A549 (cell line): ENCODE measurements around the gene SF3A1. TPM values are rescaled to one million over a fixed set of nuclear protein-coding genes. Genes with fewer than 3 reads are reported as not detected.

Source experiments
- ATAC-seq, 2 experiments: fragments of 200-7000 bp in 1 of 2; fragments of >200 bp in 1 of 2; cut with Nextera tagmentation in 1 of 2; cut with Tn5 transposase in 1 of 2; 3 replicates each; pipeline versions ENCODE4 v1.8.0 to v1.9.1; 2018 to 2020; ENCODE audit warnings: mild to moderate bottlenecking in 1 of 2, moderate library complexity in 1 of 2
- CTCF ChIA-PET: fragments of 300-600 bp; sonication (Branson Sonifier 250); formaldehyde crosslinking; extraction: SDS; loops from one replicate; lab custom pipeline; 2021; ENCODE audit warnings: antibody characterized with exemption, inconsistent platforms; lab: Yijun Ruan, JAX
- POLR2A ChIA-PET: fragments of 350-600 bp; formaldehyde crosslinking; extraction: SDS; loops from one replicate; lab custom pipeline; 2021; ENCODE audit warnings: antibody characterized with exemption, inconsistent platforms; lab: Yijun Ruan, JAX
- DNase-seq, 2 experiments: peaks; one replicate each; pipeline versions ENCODE4 v3.0.0 to v3.0.0-alpha.2; 2011 to 2016; ENCODE audit warnings: low read depth in 1 of 2, low spot score in 1 of 2
- FAIRE-seq: peaks from 2 replicates; lab custom pipeline; 2011; peaks lifted over from hg19 to GRCh38; lab: Jason Lieb, UNC
- H3K27ac ChIP-seq, 2 experiments: fragments of >200 bp; sonication (Bioruptor Twin); formaldehyde crosslinking; 3 replicates each; pipeline ENCODE4 v1.5.1; 2016 to 2017
- H3K4me1 ChIP-seq: fragments of >200 bp; sonication (Bioruptor Twin); formaldehyde crosslinking; 3 replicates; pipeline ENCODE4 v1.6.1; 2016
- H3K4me2 ChIP-seq: fragments of >200 bp; sonication (Bioruptor Twin); formaldehyde crosslinking; 3 replicates; pipeline ENCODE4 v1.6.1; 2016
- H3K4me3 ChIP-seq: fragments of >200 bp; sonication (Bioruptor Twin); formaldehyde crosslinking; 3 replicates; pipeline ENCODE4 v1.5.1; 2016
- H3K9me3 ChIP-seq: fragments of >200 bp; sonication (Bioruptor Twin); formaldehyde crosslinking; 3 replicates; pipeline ENCODE4 v1.6.1; 2016
- ATOH8 ChIP-seq: fragments of 250-450 bp; sonication (Bioruptor Pico); IDR thresholded peaks from 2 replicates; pipeline ENCODE4 v1.5.0; 2020; ENCODE audit warnings: low read depth, mild to moderate bottlenecking, moderate library complexity
- CBX2 ChIP-seq: fragments of 200-600 bp; sonication (generic); IDR thresholded peaks from 2 replicates; pipeline ENCODE4 v1.6.1; 2016; ENCODE audit warnings: low read depth, mild to moderate bottlenecking, borderline replicate concordance
- CEBPB ChIP-seq, 2 experiments: fragments of >200 bp in 1 of 2; sonication (Bioruptor Twin) in 1 of 2; formaldehyde crosslinking in 1 of 2; IDR thresholded peaks; 2 replicates each; pipeline ENCODE4 v1.6.1; 2012 to 2016
- CHD4 ChIP-seq: fragments of 200-600 bp; sonication (generic); IDR thresholded peaks from 2 replicates; pipeline ENCODE4 v1.6.1; 2016; ENCODE audit warnings: antibody characterized with exemption, mild to moderate bottlenecking, borderline replicate concordance
- CTCF ChIP-seq: fragments of >200 bp; sonication (Bioruptor Twin); formaldehyde crosslinking; IDR thresholded peaks from 3 replicates; pipeline ENCODE4 v1.5.1; 2016
- ELK1 ChIP-seq: fragments of 150-350 bp; IDR thresholded peaks from 2 replicates; pipeline ENCODE4 v1.6.1; 2014; ENCODE audit warnings: low read depth, mild to moderate bottlenecking, low read length
- FOSB ChIP-seq: fragments of 250-450 bp; sonication (Bioruptor Pico); IDR thresholded peaks from 2 replicates; pipeline ENCODE4 v1.5.0; 2020; ENCODE audit warnings: mild to moderate bottlenecking, moderate library complexity
- FOSL2 ChIP-seq, 2 experiments: fragments of 450-650 bp in 1 of 2; fragments of >200 bp in 1 of 2; sonication (Bioruptor Twin) in 1 of 2; formaldehyde crosslinking; IDR thresholded peaks; 2 replicates each; pipeline versions ENCODE4 v1.5.0 to v1.6.1; 2016 to 2020; ENCODE audit warnings: mild to moderate bottlenecking in 1 of 2, moderate library complexity in 1 of 2
- GATA3 ChIP-seq: IDR thresholded peaks from 2 replicates; pipeline ENCODE4 v1.6.1; 2012; ENCODE audit warnings: borderline replicate concordance
- HES2 ChIP-seq: fragments of >200 bp; sonication (Bioruptor Twin); formaldehyde crosslinking; IDR thresholded peaks from 2 replicates; pipeline ENCODE4 v1.6.1; 2016
- HMGXB4 ChIP-seq: fragments of 250-450 bp; sonication (Bioruptor Pico); IDR thresholded peaks from 2 replicates; pipeline ENCODE4 v1.5.0; 2021; ENCODE audit warnings: mild to moderate bottlenecking, moderate library complexity, borderline replicate concordance
- HOXA7 ChIP-seq: fragments of 250-450 bp; sonication (Bioruptor Pico); IDR thresholded peaks from 2 replicates; pipeline ENCODE4 v1.5.0; 2020; ENCODE audit warnings: mild to moderate bottlenecking, moderate library complexity
- HOXB5 ChIP-seq: fragments of 250-450 bp; sonication (Bioruptor Pico); IDR thresholded peaks from 2 replicates; pipeline ENCODE4 v1.5.0; 2020; ENCODE audit warnings: mild to moderate bottlenecking, moderate library complexity
- JUNB ChIP-seq: fragments of >200 bp; sonication (Bioruptor Twin); formaldehyde crosslinking; IDR thresholded peaks from 2 replicates; pipeline ENCODE4 v1.6.1; 2016
- KDM1A ChIP-seq: fragments of 200-600 bp; sonication (generic); IDR thresholded peaks from 2 replicates; pipeline ENCODE4 v1.6.1; 2016; ENCODE audit warnings: low read depth, mild to moderate bottlenecking
- KDM5A ChIP-seq: fragments of 200-600 bp; sonication (generic); IDR thresholded peaks from 2 replicates; pipeline ENCODE4 v1.6.1; 2016; ENCODE audit warnings: antibody characterized with exemption, mild to moderate bottlenecking
- MAZ ChIP-seq: fragments of 150-350 bp; IDR thresholded peaks from 2 replicates; pipeline ENCODE4 v1.6.1; 2014; ENCODE audit warnings: antibody characterized with exemption, low read depth, low read length, borderline replicate concordance
- MYC ChIP-seq: IDR thresholded peaks from 2 replicates; pipeline ENCODE4 v1.6.1; 2012; ENCODE audit warnings: mild to moderate bottlenecking, inconsistent platforms, low read length, improper control_type of control experiment, borderline replicate concordance
- NPAS2 ChIP-seq: fragments of 250-450 bp; sonication (Bioruptor Pico); IDR thresholded peaks from 2 replicates; pipeline ENCODE4 v1.8.0; 2022; ENCODE audit warnings: mild to moderate bottlenecking, moderate library complexity, borderline replicate concordance
- PHF8 ChIP-seq: fragments of 200-600 bp; sonication (generic); IDR thresholded peaks from 2 replicates; pipeline ENCODE4 v1.6.1; 2016; ENCODE audit warnings: low read depth, mild to moderate bottlenecking, antibody characterized with exemption, moderate library complexity, borderline replicate concordance
- POLR2A ChIP-seq: IDR thresholded peaks from 2 replicates; pipeline ENCODE4 v1.6.1; 2012; ENCODE audit warnings: mild to moderate bottlenecking, low read length
- SREBF2 ChIP-seq: fragments of 450-650 bp; IDR thresholded peaks from 2 replicates; pipeline ENCODE4 v1.6.1; 2014; ENCODE audit warnings: mild to moderate bottlenecking, moderate library complexity
- TP53 ChIP-seq: fragments of 250-450 bp; sonication (Bioruptor Pico); IDR thresholded peaks from 2 replicates; pipeline ENCODE4 v1.5.0; 2021; ENCODE audit warnings: mild to moderate bottlenecking, moderate library complexity
- WGBS: methylation state at CpG from one replicate; pipeline ENCODE4 v1.1.6; 2017; ENCODE audit errors: missing lambda C conversion rate; 5-methylcytosine and 5-hydroxymethylcytosine counted together
- polyA plus RNA-seq, 4 experiments: library from polyadenylated mRNA; depleted of rRNA in 3 of 4; stranded (reverse); fragments of >200 nt; fragmentation: RNase III in 1 of 4; extraction: RNeasy Plus Mini Kit Qiagen cat#74134 plus additional on column Dnase treatment in 1 of 4; gene quantifications; 2 replicates in 3 of 4; 3 replicates in 1 of 4; pipeline ENCODE4 v1.2.3, GENCODE V29; 2011 to 2017

Gene SF3A1
- polyA plus RNA-seq, 2 of the 4 experiments (the other 2 are of a cell fraction): 47.0 to 57.9 TPM

GRCh38 chr22:30362651-30363281 lies 6.1 kb upstream of the SF3A1 start:
- CTCF ChIA-PET: interaction anchor here (1.4 kb wide), 1 partner anchor 24 kb away, joined by 3 read pairs; the partner anchor contains the start of gene RNF215
- Histone ChIP-seq H3K4me2 (no peak overlapping the region), H3K4me3 (no peak overlapping the region), H3K27ac (no peak overlapping the region), H3K9me3 (no peaks in the 10 kb centered on the region), H3K4me1 (0 out of 3 replicates have a peak, but pooled peaks cover under 1% of the 10 kb centered on the region)
- FAIRE-seq (no peak), DNase-seq (no peak), ATAC-seq (peak; percentile 30 to 34; a peak in 3 of 6 replicates)
- POLR2A ChIA-PET: no interaction called here
- WGBS: 75% methylated on average over 7 of the region's 7 CpGs
- no peak for TF ChIP-seq PHF8
- TF ChIP-seq HOXB5 (CRISPR knock-in tag): no peak
- TF ChIP-seq HOXA7 (CRISPR knock-in tag): no peak
- TF ChIP-seq CEBPB (IDR thresholded peaks at IDR 0.05): no peak
- no peak for TF ChIP-seq MAZ
- no peak for TF ChIP-seq KDM5A
- no peak for TF ChIP-seq NPAS2 (CRISPR knock-in tag)
- no peak for TF ChIP-seq FOSL2 (IDR thresholded peaks at IDR 0.05)
- no peak for TF ChIP-seq FOSL2 (CRISPR knock-in tag; IDR thresholded peaks at IDR 0.05)
- TF ChIP-seq JUNB: no peak

GRCh38 chr22:30361916-30362650 lies 5.4 kb upstream of the SF3A1 start:
- Histone ChIP-seq H3K9me3 (no peaks in the 10 kb centered on the region), H3K4me1 (0 out of 3 replicates have a peak, but pooled peaks cover 3% of the 10 kb centered on the region), H3K4me2 (no peak overlapping the region), H3K4me3 (no peak overlapping the region), H3K27ac (no peak overlapping the region)
- FAIRE-seq: no peak
- ChIA-PET POLR2A (no interaction called here), CTCF (interaction anchor here (1.4 kb wide), 1 partner anchor 24 kb away, joined by 3 read pairs; the partner anchor contains the start of gene RNF215)
- no peak for ATAC-seq
- no peak for TF ChIP-seq ELK1
- TF ChIP-seq CBX2: no peak
- no peak for TF ChIP-seq MAZ
- TF ChIP-seq CHD4: no peak
- no peak for TF ChIP-seq FOSB (CRISPR knock-in tag)
- TF ChIP-seq ATOH8 (CRISPR knock-in tag): no peak
- no peak for TF ChIP-seq GATA3
- no peak for TF ChIP-seq HMGXB4
- TF ChIP-seq HES2: no peak
- TF ChIP-seq FOSL2 (IDR thresholded peaks at IDR 0.05): no peak
- no peak for TF ChIP-seq FOSL2 (CRISPR knock-in tag; IDR thresholded peaks at IDR 0.05)
- TF ChIP-seq KDM1A: no peak
- no peak for TF ChIP-seq MYC
- TF ChIP-seq SREBF2: no peak
- no peak for TF ChIP-seq HOXA7 (CRISPR knock-in tag)
- no peak for TF ChIP-seq POLR2A
- no peak for TF ChIP-seq CEBPB (IDR thresholded peaks at IDR 0.05)
- TF ChIP-seq CTCF: no peak
- no peak for TF ChIP-seq TP53 (CRISPR knock-in tag)
- no peak for DNase-seq
- 74% methylated on average over 9 of the region's 10 CpGs for WGBS
